ENCODE measurements around the gene ASB6. TPM values are rescaled to one million over a fixed set of nuclear protein-coding genes. Genes with fewer than 3 reads are reported as not detected.

ASB6 gene
- total RNA-seq, 1 donor from 2014 or later: 9.2 TPM

DNA sequence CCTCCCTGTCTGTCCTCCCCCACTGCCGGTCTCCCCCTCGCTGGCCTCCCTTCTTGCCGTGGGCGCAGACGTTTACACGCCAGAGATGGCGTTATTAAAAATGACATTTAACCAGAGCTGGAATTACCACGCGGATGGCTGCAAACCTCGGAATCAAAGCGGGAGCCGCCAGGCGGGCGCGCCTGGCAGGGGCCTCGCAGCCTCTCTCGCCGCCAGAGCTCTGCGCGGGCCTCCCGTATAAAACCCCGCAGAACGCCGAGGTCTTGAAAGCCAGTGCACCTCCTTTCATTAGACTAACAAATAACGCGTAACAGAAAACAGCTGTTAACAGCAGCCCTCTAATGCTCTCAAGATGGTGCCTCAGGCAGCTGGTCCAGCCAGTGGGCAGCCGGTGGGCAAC is 33.7 kb upstream of the ASB6 start:
- H3K4me2 ChIP-seq: no peak overlapping the region
- no peak for DNase-seq (ENCODE audit: low spot score)

DNA sequence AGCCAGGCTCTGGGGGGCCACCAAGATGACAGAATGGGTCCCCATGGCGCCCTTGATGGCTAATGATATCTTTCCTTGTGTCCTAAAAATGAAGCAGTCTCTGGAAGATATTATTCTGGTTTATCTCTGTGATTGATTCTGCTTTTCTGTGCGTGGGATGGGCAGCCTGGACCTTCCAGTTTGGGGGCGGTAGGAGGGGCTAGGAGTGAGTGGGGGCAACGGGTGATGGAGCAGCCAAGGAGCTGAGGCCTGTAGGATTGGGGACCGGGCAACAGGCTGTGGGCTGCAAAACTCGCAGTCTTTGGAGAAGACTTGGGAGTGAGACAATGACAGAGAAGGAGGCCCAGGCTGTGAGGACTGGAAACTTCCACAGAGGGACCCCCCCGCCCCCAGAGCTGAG is 32.3 kb upstream of the ASB6 start:
- no peak for DNase-seq (ENCODE audit: low spot score)
- Histone ChIP-seq H4K20me1 (ENCODE audit: low read depth) (no peaks in the 10 kb centered on the region), H3K36me3 (no peaks in the 10 kb centered on the region), H3K27me3 (no peaks in the 10 kb centered on the region), H3K27ac (no peak overlapping the region), H3K4me3 (no peak overlapping the region), H2AFZ (replicated peaks) (no peak overlapping the region), H3F3A (ENCODE audit: low read depth) (no peaks in the 10 kb centered on the region), H3K4me1 (peaks cover 7% of the 10 kb centered on the region), H3K9ac (no peak overlapping the region), H3K4me2 (no peak overlapping the region), H3K9me3 (ENCODE audit: low read depth) (no peaks in the 10 kb centered on the region), H3K79me2 (ENCODE audit: low read depth) (no peaks in the 10 kb centered on the region)
- no peaks in the 10 kb centered on the region for H3K9me3 Mint-ChIP-seq
- TF ChIP-seq EZH2phosphoT487 (IDR thresholded peaks at IDR 0.05): no peak
- TF ChIP-seq, protein P1, sequence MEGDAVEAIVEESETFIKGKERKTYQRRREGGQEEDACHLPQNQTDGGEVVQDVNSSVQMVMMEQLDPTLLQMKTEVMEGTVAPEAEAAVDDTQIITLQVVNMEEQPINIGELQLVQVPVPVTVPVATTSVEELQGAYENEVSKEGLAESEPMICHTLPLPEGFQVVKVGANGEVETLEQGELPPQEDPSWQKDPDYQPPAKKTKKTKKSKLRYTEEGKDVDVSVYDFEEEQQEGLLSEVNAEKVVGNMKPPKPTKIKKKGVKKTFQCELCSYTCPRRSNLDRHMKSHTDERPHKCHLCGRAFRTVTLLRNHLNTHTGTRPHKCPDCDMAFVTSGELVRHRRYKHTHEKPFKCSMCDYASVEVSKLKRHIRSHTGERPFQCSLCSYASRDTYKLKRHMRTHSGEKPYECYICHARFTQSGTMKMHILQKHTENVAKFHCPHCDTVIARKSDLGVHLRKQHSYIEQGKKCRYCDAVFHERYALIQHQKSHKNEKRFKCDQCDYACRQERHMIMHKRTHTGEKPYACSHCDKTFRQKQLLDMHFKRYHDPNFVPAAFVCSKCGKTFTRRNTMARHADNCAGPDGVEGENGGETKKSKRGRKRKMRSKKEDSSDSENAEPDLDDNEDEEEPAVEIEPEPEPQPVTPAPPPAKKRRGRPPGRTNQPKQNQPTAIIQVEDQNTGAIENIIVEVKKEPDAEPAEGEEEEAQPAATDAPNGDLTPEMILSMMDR (IDR thresholded peaks at IDR 0.05): no peak
- TF ChIP-seq EZH2 (IDR thresholded peaks at IDR 0.05): no peak
- H3K27me3 Mint-ChIP-seq (ENCODE audit: insufficient read depth, low read depth): peaks cover 17% of the 10 kb centered on the region
- no peaks in the 10 kb centered on the region for H3K36me3 Mint-ChIP-seq
- peak overlapping the region; percentile 90 for H3K27ac Mint-ChIP-seq
- no peak overlapping the region for H3K4me3 Mint-ChIP-seq
- peaks cover 27% of the 10 kb centered on the region for H3K4me1 Mint-ChIP-seq

More for the DNA sequence above, 33.7 kb upstream of the ASB6 start:
- Histone ChIP-seq H3K36me3 (no peaks in the 10 kb centered on the region), H4K20me1 (ENCODE audit: low read depth) (no peaks in the 10 kb centered on the region), H3K4me1 (peaks cover 7% of the 10 kb centered on the region), H3K4me3 (no peak overlapping the region), H3F3A (ENCODE audit: low read depth) (no peaks in the 10 kb centered on the region), H3K9me3 (ENCODE audit: low read depth) (no peaks in the 10 kb centered on the region), H2AFZ (replicated peaks) (no peak overlapping the region), H3K27me3 (no peaks in the 10 kb centered on the region), H3K27ac (no peak overlapping the region), H3K9ac (no peak overlapping the region), H3K79me2 (ENCODE audit: low read depth) (no peaks in the 10 kb centered on the region)
- Mint-ChIP-seq H3K36me3 (no peaks in the 10 kb centered on the region), H3K4me3 (no peak overlapping the region), H3K4me1 (peaks cover 23% of the 10 kb centered on the region), H3K27me3 (ENCODE audit: insufficient read depth, low read depth) (peaks cover 16% of the 10 kb centered on the region), H3K9me3 (no peaks in the 10 kb centered on the region), H3K27ac (no peak overlapping the region)
- TF ChIP-seq EZH2 (IDR thresholded peaks at IDR 0.05) (no peak), EZH2phosphoT487 (IDR thresholded peaks at IDR 0.05) (no peak)
- TF ChIP-seq, protein P1 (IDR thresholded peaks at IDR 0.05): no peak

DNA sequence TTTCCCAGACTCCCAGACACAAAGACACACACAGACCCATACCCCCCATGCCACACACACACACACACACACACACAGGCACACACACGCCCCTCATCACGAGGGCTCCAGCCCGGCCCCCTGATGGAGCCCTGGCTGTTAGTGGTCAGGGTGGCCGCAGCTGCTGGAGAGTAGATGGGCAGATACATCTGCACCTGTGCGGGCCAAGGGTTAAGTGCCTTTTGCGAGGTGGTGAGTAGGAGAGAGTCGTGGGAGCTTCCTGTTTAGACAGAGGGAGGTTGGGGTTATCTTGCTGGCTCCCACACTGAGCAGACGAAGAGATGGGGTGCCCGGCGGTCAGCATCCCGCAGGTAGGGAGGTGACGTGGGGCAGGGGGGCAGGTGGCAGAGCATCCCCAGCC is 31.7 kb upstream of the ASB6 start:
- H3K36me3 ChIP-seq: no peaks in the 10 kb centered on the region
- H3K4me3 ChIP-seq: no peak overlapping the region
- no peaks in the 10 kb centered on the region for H3K9me3 ChIP-seq (ENCODE audit: low read depth)
- no peaks in the 10 kb centered on the region for H3F3A ChIP-seq (ENCODE audit: low read depth)
- H2AFZ ChIP-seq (replicated peaks): no peak overlapping the region
- no peaks in the 10 kb centered on the region for H3K9me3 Mint-ChIP-seq
- H3K4me3 Mint-ChIP-seq: no peak overlapping the region
- H3K27me3 ChIP-seq: no peaks in the 10 kb centered on the region
- no peak overlapping the region for H3K27ac ChIP-seq
- H3K36me3 Mint-ChIP-seq: no peaks in the 10 kb centered on the region
- H3K9ac ChIP-seq: no peak overlapping the region
- peak overlapping the region; percentile 47 for H3K27ac Mint-ChIP-seq
- H3K4me1 Mint-ChIP-seq: peaks cover 26% of the 10 kb centered on the region
- H3K4me1 ChIP-seq: peaks cover 7% of the 10 kb centered on the region
- no peaks in the 10 kb centered on the region for H4K20me1 ChIP-seq (ENCODE audit: low read depth)
- no peak overlapping the region for H3K4me2 ChIP-seq
- no peaks in the 10 kb centered on the region for H3K79me2 ChIP-seq (ENCODE audit: low read depth)
- DNase-seq (ENCODE audit: low spot score): no peak
- H3K27me3 Mint-ChIP-seq (ENCODE audit: insufficient read depth, low read depth): peaks cover 20% of the 10 kb centered on the region
- TF ChIP-seq EZH2phosphoT487 (IDR thresholded peaks at IDR 0.05): no peak
- TF ChIP-seq, protein P1 (IDR thresholded peaks at IDR 0.05): no peak
- TF ChIP-seq EZH2 (IDR thresholded peaks at IDR 0.05): no peak

Data from neural progenitor cell (in vitro differentiated cells).